Gastroesophageal sphincter (tissue), 4 donors: Measurements from ENCODE around the gene C8A. TPM values are rescaled to one million over a fixed set of nuclear protein-coding genes. Genes with fewer than 3 reads are reported as not detected.

ENCODE experiments used
- ATAC-seq: fragments of 150-250 bp; one replicate; pipeline ENCODE4 v1.9.1; 2016; ENCODE audit warnings: mild to moderate bottlenecking, moderate library complexity
- H3K27ac ChIP-seq, 4 donors: fragments of 200-600 bp; sonication (generic) in 3 of 4; 1 replicate in 3 of 4; 2 replicates in 1 of 4; pipeline ENCODE4 v1.5.1; 2016 to 2019
- H3K27me3 ChIP-seq: fragments of 200-600 bp; sonication (generic); one replicate; pipeline ENCODE4 v1.5.1; 2019
- H3K36me3 ChIP-seq, 2 donors: fragments of 200-600 bp; sonication (generic); one replicate each; pipeline ENCODE4 v1.5.1; 2019; ENCODE audit warnings: control low read depth in 1 of 2
- H3K4me1 ChIP-seq, 3 donors: fragments of 200-600 bp; sonication (generic); 1 replicate in 2 of 3; 2 replicates in 1 of 3; pipeline ENCODE4 v1.5.1; 2016 to 2019; ENCODE audit warnings: control low read depth in 2 of 3
- H3K4me3 ChIP-seq, 2 donors: fragments of 200-600 bp; sonication (generic); one replicate each; pipeline ENCODE4 v1.5.1; 2019; ENCODE audit warnings: mild to moderate bottlenecking in 1 of 2, moderate library complexity in 1 of 2
- H3K9me3 ChIP-seq, 3 donors: fragments of 200-600 bp; sonication (generic); one replicate each; pipeline ENCODE4 v1.5.1; 2017 to 2019; ENCODE audit warnings: control low read depth in 2 of 3
- CTCF ChIP-seq, 4 experiments: fragments of 200-600 bp in 2 of 4; fragments of 450-650 bp in 2 of 4; sonication (generic) in 1 of 4; IDR thresholded peaks; one replicate each; pipeline ENCODE4 v1.5.1; 2017 to 2019; ENCODE audit warnings: antibody characterized with exemption in 4 of 4, mild to moderate bottlenecking in 2 of 4, moderate library complexity in 2 of 4
- EP300 ChIP-seq: sonication (generic); formaldehyde crosslinking; IDR thresholded peaks from one replicate; pipeline ENCODE4 v1.6.1; 2017; ENCODE audit warnings: antibody characterized with exemption, mild to moderate bottlenecking
- POLR2A ChIP-seq, 2 donors: fragments of 450-650 bp; IDR thresholded peaks; one replicate each; pipeline ENCODE4 v1.6.1; 2017; ENCODE audit warnings: antibody characterized with exemption in 2 of 2, mild to moderate bottlenecking in 2 of 2, moderate library complexity in 1 of 2
- POLR2AphosphoS5 ChIP-seq: sonication (generic); formaldehyde crosslinking; IDR thresholded peaks from one replicate; pipeline ENCODE4 v1.6.1; 2017; ENCODE audit warnings: antibody characterized with exemption
- WGBS, 2 donors: methylation state at CpG; one replicate each; pipeline ENCODE4 v1.1.5; 2018; ENCODE audit warnings: low coverage in 1 of 2; 5-methylcytosine and 5-hydroxymethylcytosine counted together
- total RNA-seq, 4 donors: library from RNA; depleted of rRNA; stranded (reverse); fragments of >200 nt; gene quantifications; one replicate each; pipeline ENCODE4 v1.1.0, GENCODE V29; 2016

The C8A gene
- total RNA-seq, 4 donors from 2014 or later = not detected

- ATAC-seq = no peak
- Histone ChIP-seq H3K4me3 (no peak overlapping the region), H3K36me3 (no peaks in the 10 kb centered on the region), H3K9me3 (no peaks in the 10 kb centered on the region), H3K27me3 (peaks cover 14% of the 10 kb centered on the region), H3K27ac (no peak overlapping the region), H3K4me1 (peaks cover 0 to 16% (median 0%) of the 10 kb centered on the region in 3 donors)
- TF ChIP-seq CTCF (IDR thresholded peaks at IDR 0.05) = no peak
- TF ChIP-seq POLR2AphosphoS5 = no peak
- no peak for TF ChIP-seq EP300
- TF ChIP-seq POLR2A (IDR thresholded peaks at IDR 0.05) = no peak
- 71 to 83% methylated on average over 2 to 4 of the region's 4 CpGs for WGBS, 2 donors
Measured at GRCh38 chr1:56830052-56830451, 24.5 kb upstream of the C8A start.

GRCh38 chr1:56831871-56832693 lies 22.5 kb upstream of the C8A start:
- 2% methylated on average over 8 of the region's 8 CpGs for WGBS, 2 donors

GRCh38 chr1:56833088-56833487 lies 21.5 kb upstream of the C8A start:
- Histone ChIP-seq H3K9me3 (no peaks in the 10 kb centered on the region), H3K4me1 (peaks cover 0 to 16% (median 0%) of the 10 kb centered on the region in 3 donors), H3K36me3 (no peaks in the 10 kb centered on the region), H3K4me3 (no peak overlapping the region), H3K27ac (peak overlapping the region in 3 of 4 donors; percentile 27 to 55 (median 52)), H3K27me3 (peaks cover 7% of the 10 kb centered on the region)
- WGBS, 2 donors = 91 to 100% methylated on average over 1 to 4 of the region's 4 CpGs
- no peak for ATAC-seq
- no peak for TF ChIP-seq CTCF (IDR thresholded peaks at IDR 0.05)
- no peak for TF ChIP-seq EP300

More at GRCh38 chr1:56831871-56832693, 22.5 kb upstream of the C8A start:
- peak; percentile 92 for ATAC-seq
- TF ChIP-seq POLR2A (IDR thresholded peaks at IDR 0.05) (no peak), EP300 (no peak), POLR2AphosphoS5 (peak; percentile 69), CTCF (IDR thresholded peaks at IDR 0.05) (peak; percentile 90 to 98 (median 96))
- Histone ChIP-seq H3K9me3 (no peaks in the 10 kb centered on the region), H3K4me1 (peaks cover 0 to 16% (median 0%) of the 10 kb centered on the region in 3 donors), H3K27me3 (peaks cover 14% of the 10 kb centered on the region), H3K36me3 (no peaks in the 10 kb centered on the region), H3K27ac (peak overlapping the region in 3 of 4 donors; percentile 41 to 55 (median 52)), H3K4me3 (peak overlapping the region in 1 of 2 donors; percentile 18)

- H3K4me1 ChIP-seq = peaks cover 0 to 16% (median 0%) of the 10 kb centered on the region in 3 donors
- H3K9me3 ChIP-seq = no peaks in the 10 kb centered on the region
- no peaks in the 10 kb centered on the region for H3K36me3 ChIP-seq
- TF ChIP-seq EP300 (no peak), POLR2AphosphoS5 (no peak), POLR2A (IDR thresholded peaks at IDR 0.05) (no peak), CTCF (IDR thresholded peaks at IDR 0.05) (no peak)
- ATAC-seq = no peak
- no peak overlapping the region for H3K4me3 ChIP-seq
- 79 to 88% methylated on average over 2 to 3 of the region's 5 CpGs for WGBS, 2 donors
- no peak overlapping the region for H3K27ac ChIP-seq
- H3K27me3 ChIP-seq = no peaks in the 10 kb centered on the region
Measured at GRCh38 chr1:56834137-56834900, 20.3 kb upstream of the C8A start.
